HepG2 (cell line): ENCODE results near the gene JUND. TPM values are rescaled to one million over a fixed set of nuclear protein-coding genes. Genes with fewer than 3 reads are reported as not detected.

ENCODE experiments used
- CEBPG ChIP-seq: IDR thresholded peaks from 2 replicates; pipeline ENCODE4 v1.6.1; 2016
- DMAP1 ChIP-seq: IDR thresholded peaks from 2 replicates; pipeline ENCODE4 v1.6.1; 2016
- GABPA ChIP-seq, 2 experiments: IDR thresholded peaks; 2 replicates each; pipeline ENCODE4 v1.6.1; 2011 to 2016; ENCODE audit warnings: low read depth in 2 of 2, low read length in 1 of 2, missing biosample characterization in 1 of 2, missing genetic modification characterization in 1 of 2
- JARID2 ChIP-seq: sonication (generic); formaldehyde crosslinking; IDR thresholded peaks from 2 replicates; pipeline ENCODE4 v1.8.1; 2023; ENCODE audit warnings: missing genetic modification reagents, inconsistent platforms; ENCODE audit not compliant: insufficient replicate concordance
- MEIS1 ChIP-seq: sonication (generic); formaldehyde crosslinking; IDR thresholded peaks from 2 replicates; pipeline ENCODE4 v1.9.0; 2021; ENCODE audit warnings: mild to moderate bottlenecking, missing genetic modification reagents, moderate library complexity, borderline replicate concordance
- MXI1 ChIP-seq: IDR thresholded peaks from 3 replicates; pipeline ENCODE4 v1.6.1; 2012; ENCODE audit warnings: low read depth, low read length, inconsistent platforms, borderline replicate concordance
- RFX1 ChIP-seq: fragments of 450-650 bp; IDR thresholded peaks from 2 replicates; pipeline ENCODE4 v1.6.1; 2017
- SMAD3 ChIP-seq: sonication (generic); formaldehyde crosslinking; IDR thresholded peaks from 2 replicates; pipeline ENCODE4 v1.4.0; 2020; ENCODE audit warnings: missing genetic modification reagents
- STAG1 ChIP-seq: sonication (generic); formaldehyde crosslinking; IDR thresholded peaks from 2 replicates; pipeline ENCODE4 v1.4.0; 2020; ENCODE audit warnings: missing genetic modification reagents
- TCF12 ChIP-seq, 2 experiments: fragments of 450-650 bp in 1 of 2; sonication (generic) in 1 of 2; formaldehyde crosslinking in 1 of 2; IDR thresholded peaks; 2 replicates each; pipeline versions ENCODE4 v1.6.1 to v1.8.0; 2017 to 2022; ENCODE audit warnings: antibody characterized with exemption in 1 of 2, mild to moderate bottlenecking in 1 of 2, missing genetic modification reagents in 1 of 2, moderate library complexity in 1 of 2
- ZBTB21 ChIP-seq: sonication (generic); formaldehyde crosslinking; IDR thresholded peaks from 2 replicates; pipeline ENCODE4 v1.4.0; 2020; ENCODE audit warnings: missing genetic modification reagents
- ZBTB7A ChIP-seq: sonication (generic); formaldehyde crosslinking; IDR thresholded peaks from 2 replicates; pipeline ENCODE4 v1.8.0; 2022; ENCODE audit warnings: mild to moderate bottlenecking, missing genetic modification reagents
- ZNF121 ChIP-seq: sonication (generic); formaldehyde crosslinking; IDR thresholded peaks from 2 replicates; pipeline ENCODE4 v1.5.0; 2020; ENCODE audit warnings: mild to moderate bottlenecking, missing genetic modification reagents
- ZNF260 ChIP-seq: sonication (generic); formaldehyde crosslinking; IDR thresholded peaks from 2 replicates; pipeline ENCODE4 v1.4.0; 2020; ENCODE audit warnings: missing genetic modification reagents, low read depth, mild to moderate bottlenecking, borderline replicate concordance
- ZNF331 ChIP-seq: sonication (generic); formaldehyde crosslinking; IDR thresholded peaks from 2 replicates; pipeline ENCODE4 v1.4.0; 2020; ENCODE audit warnings: missing genetic modification reagents
- ZNF607 ChIP-seq: sonication (generic); formaldehyde crosslinking; IDR thresholded peaks from 2 replicates; pipeline ENCODE4 v1.5.1; 2020; ENCODE audit warnings: missing genetic modification reagents, mild to moderate bottlenecking, borderline replicate concordance
- ZNF878 ChIP-seq: sonication (generic); formaldehyde crosslinking; IDR thresholded peaks from 2 replicates; pipeline ENCODE4 v1.8.1; 2023; ENCODE audit warnings: mild to moderate bottlenecking, missing genetic modification reagents, moderate library complexity
- polyA plus RNA-seq, 8 experiments: library from polyadenylated mRNA; depleted of rRNA in 3 of 8; stranded (reverse) in 7 of 8; unstranded in 1 of 8; fragments of >200 nt; fragmentation: Illumina TruSeq in 4 of 8; extraction: Trizol in 4 of 8; gene quantifications; 2 replicates each; pipeline versions ENCODE4 v1.2.1 to v1.2.3, GENCODE V29; 2011 to 2016; ENCODE audit warnings: low read depth in 4 of 8, missing spikeins in 1 of 8, mixed read lengths in 1 of 8; ENCODE audit not compliant: insufficient read depth in 1 of 8
- total RNA-seq, 5 experiments: library from RNA; depleted of rRNA; stranded (reverse); fragments of >200 nt; fragmentation: Illumina TruSeq; extraction: Trizol; gene quantifications; 2 replicates each; pipeline ENCODE4 v1.2.3, GENCODE V29; 2016; ENCODE audit warnings: low read depth in 1 of 5
- TF ChIP-seq, protein P1 (sequence below): sonication (generic); formaldehyde crosslinking; IDR thresholded peaks from 2 replicates; pipeline ENCODE4 v1.9.0; 2022; ENCODE audit warnings: low read depth, missing genetic modification reagents
- TF ChIP-seq, protein P2 (sequence below): IDR thresholded peaks from 2 replicates; pipeline ENCODE4 v1.6.1; 2016
- TF ChIP-seq, protein P3 (sequence below): sonication (generic); formaldehyde crosslinking; IDR thresholded peaks from 2 replicates; pipeline ENCODE4 v1.4.0; 2020; ENCODE audit warnings: missing genetic modification reagents
- TF ChIP-seq, protein P4 (sequence below): sonication (generic); formaldehyde crosslinking; IDR thresholded peaks from 2 replicates; pipeline ENCODE4 v1.5.0; 2020; ENCODE audit warnings: mild to moderate bottlenecking, missing genetic modification reagents, borderline replicate concordance

The JUND gene
- total and polyA plus RNA-seq, 2 of the 13 experiments (the other 11 are each of a cell fraction or from before 2014, with no cell fraction given), result 41.2 to 59.8 TPM

DNA sequence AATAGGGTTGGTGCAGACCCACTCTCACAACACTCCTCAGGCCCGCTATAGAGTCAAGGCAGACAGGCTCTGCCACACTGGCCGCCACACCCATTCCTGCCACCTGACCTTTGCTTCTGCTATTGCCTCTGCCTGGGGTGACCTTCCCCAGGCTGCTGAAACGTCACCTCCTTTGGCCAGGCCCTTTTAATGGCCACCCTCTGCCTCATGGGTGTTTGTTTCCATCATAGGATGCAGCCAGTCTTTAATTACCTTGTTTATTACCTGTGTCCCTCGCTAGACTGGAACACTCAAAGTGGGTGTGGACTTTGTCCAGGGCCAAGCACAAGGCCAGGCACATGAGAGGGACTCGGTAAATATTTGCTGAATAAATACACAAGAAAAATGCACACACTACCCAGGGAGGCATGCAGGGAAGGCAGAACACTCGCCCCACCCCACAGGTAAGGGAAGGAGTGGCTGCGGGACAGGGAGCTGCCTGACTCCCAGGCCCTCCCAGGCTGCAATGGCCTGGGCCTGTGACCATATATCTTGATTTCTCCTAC is 38.2 kb upstream of the JUND start (continued):
- TF ChIP-seq, protein P1, sequence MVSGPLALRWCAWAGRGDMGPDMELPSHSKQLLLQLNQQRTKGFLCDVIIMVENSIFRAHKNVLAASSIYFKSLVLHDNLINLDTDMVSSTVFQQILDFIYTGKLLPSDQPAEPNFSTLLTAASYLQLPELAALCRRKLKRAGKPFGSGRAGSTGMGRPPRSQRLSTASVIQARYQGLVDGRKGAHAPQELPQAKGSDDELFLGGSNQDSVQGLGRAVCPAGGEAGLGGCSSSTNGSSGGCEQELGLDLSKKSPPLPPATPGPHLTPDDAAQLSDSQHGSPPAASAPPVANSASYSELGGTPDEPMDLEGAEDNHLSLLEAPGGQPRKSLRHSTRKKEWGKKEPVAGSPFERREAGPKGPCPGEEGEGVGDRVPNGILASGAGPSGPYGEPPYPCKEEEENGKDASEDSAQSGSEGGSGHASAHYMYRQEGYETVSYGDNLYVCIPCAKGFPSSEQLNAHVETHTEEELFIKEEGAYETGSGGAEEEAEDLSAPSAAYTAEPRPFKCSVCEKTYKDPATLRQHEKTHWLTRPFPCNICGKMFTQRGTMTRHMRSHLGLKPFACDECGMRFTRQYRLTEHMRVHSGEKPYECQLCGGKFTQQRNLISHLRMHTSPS (CRISPR knock-in tag), result peak; percentile 79; the same call in 1 of the 2 replicates
- TF ChIP-seq JARID2 (CRISPR knock-in tag), result no peak
- peak; percentile 83; the same call in 1 of the 2 replicates for TF ChIP-seq ZNF607 (CRISPR knock-in tag)
- TF ChIP-seq SMAD3 (CRISPR knock-in tag), result peak; percentile 64
- peak; percentile 10; the same call in 1 of the 2 replicates for TF ChIP-seq CEBPG (CRISPR knock-in tag)
- peak; percentile 84 for TF ChIP-seq ZNF331 (CRISPR knock-in tag)
- no peak for TF ChIP-seq STAG1
- TF ChIP-seq MXI1, result 0 out of 3 replicates have a peak, but pooled peaks have one; percentile 45
- peak; percentile 70 for TF ChIP-seq ZNF121 (CRISPR knock-in tag)
- TF ChIP-seq, protein P2, sequence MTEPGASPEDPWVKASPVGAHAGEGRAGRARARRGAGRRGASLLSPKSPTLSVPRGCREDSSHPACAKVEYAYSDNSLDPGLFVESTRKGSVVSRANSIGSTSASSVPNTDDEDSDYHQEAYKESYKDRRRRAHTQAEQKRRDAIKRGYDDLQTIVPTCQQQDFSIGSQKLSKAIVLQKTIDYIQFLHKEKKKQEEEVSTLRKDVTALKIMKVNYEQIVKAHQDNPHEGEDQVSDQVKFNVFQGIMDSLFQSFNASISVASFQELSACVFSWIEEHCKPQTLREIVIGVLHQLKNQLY (CRISPR knock-in tag), result peak; percentile 89
- TF ChIP-seq ZNF260 (CRISPR knock-in tag), result no peak
- TF ChIP-seq, protein P3, sequence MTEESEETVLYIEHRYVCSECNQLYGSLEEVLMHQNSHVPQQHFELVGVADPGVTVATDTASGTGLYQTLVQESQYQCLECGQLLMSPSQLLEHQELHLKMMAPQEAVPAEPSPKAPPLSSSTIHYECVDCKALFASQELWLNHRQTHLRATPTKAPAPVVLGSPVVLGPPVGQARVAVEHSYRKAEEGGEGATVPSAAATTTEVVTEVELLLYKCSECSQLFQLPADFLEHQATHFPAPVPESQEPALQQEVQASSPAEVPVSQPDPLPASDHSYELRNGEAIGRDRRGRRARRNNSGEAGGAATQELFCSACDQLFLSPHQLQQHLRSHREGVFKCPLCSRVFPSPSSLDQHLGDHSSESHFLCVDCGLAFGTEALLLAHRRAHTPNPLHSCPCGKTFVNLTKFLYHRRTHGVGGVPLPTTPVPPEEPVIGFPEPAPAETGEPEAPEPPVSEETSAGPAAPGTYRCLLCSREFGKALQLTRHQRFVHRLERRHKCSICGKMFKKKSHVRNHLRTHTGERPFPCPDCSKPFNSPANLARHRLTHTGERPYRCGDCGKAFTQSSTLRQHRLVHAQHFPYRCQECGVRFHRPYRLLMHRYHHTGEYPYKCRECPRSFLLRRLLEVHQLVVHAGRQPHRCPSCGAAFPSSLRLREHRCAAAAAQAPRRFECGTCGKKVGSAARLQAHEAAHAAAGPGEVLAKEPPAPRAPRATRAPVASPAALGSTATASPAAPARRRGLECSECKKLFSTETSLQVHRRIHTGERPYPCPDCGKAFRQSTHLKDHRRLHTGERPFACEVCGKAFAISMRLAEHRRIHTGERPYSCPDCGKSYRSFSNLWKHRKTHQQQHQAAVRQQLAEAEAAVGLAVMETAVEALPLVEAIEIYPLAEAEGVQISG, result peak; percentile 52
- no peak for TF ChIP-seq GABPA (IDR thresholded peaks at IDR 0.05; ENCODE audit: low read depth, low read length)
- peak; percentile 70 for TF ChIP-seq GABPA (CRISPR knock-in tag; IDR thresholded peaks at IDR 0.05; ENCODE audit: low read depth)
- TF ChIP-seq RFX1, result no peak
- TF ChIP-seq DMAP1 (CRISPR knock-in tag), result peak; percentile 48; the same call in 1 of the 2 replicates
- peak; percentile 86; the same call in 1 of the 2 replicates for TF ChIP-seq MEIS1 (CRISPR knock-in tag)
- TF ChIP-seq, protein P4, sequence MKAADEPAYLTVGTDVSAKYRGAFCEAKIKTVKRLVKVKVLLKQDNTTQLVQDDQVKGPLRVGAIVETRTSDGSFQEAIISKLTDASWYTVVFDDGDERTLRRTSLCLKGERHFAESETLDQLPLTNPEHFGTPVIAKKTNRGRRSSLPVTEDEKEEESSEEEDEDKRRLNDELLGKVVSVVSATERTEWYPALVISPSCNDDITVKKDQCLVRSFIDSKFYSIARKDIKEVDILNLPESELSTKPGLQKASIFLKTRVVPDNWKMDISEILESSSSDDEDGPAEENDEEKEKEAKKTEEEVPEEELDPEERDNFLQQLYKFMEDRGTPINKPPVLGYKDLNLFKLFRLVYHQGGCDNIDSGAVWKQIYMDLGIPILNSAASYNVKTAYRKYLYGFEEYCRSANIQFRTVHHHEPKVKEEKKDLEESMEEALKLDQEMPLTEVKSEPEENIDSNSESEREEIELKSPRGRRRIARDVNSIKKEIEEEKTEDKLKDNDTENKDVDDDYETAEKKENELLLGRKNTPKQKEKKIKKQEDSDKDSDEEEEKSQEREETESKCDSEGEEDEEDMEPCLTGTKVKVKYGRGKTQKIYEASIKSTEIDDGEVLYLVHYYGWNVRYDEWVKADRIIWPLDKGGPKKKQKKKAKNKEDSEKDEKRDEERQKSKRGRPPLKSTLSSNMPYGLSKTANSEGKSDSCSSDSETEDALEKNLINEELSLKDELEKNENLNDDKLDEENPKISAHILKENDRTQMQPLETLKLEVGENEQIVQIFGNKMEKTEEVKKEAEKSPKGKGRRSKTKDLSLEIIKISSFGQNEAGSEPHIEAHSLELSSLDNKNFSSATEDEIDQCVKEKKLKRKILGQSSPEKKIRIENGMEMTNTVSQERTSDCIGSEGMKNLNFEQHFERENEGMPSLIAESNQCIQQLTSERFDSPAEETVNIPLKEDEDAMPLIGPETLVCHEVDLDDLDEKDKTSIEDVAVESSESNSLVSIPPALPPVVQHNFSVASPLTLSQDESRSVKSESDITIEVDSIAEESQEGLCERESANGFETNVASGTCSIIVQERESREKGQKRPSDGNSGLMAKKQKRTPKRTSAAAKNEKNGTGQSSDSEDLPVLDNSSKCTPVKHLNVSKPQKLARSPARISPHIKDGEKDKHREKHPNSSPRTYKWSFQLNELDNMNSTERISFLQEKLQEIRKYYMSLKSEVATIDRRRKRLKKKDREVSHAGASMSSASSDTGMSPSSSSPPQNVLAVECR (CRISPR knock-in tag), result peak; percentile 78; the same call in 1 of the 2 replicates
- TF ChIP-seq ZBTB21 (CRISPR knock-in tag), result peak; percentile 85
- TF ChIP-seq ZBTB7A (CRISPR knock-in tag), result no peak
- TF ChIP-seq TCF12 (IDR thresholded peaks at IDR 0.05), result no peak
- 0 out of 2 replicates have a peak, but pooled peaks have one; percentile 30 for TF ChIP-seq TCF12 (CRISPR knock-in tag; IDR thresholded peaks at IDR 0.05)
- peak; percentile 76 for TF ChIP-seq ZNF878
